HUES6 (cell line): ENCODE data around the gene COL6A3.

Experiments
- H3K27ac ChIP-seq: 2 replicates; pipeline ENCODE4 v1.7.0; 2013; ENCODE audit warnings: low read depth, mild to moderate bottlenecking, low read length, inconsistent platforms
- H3K27me3 ChIP-seq: 2 replicates; pipeline ENCODE4 v1.6.1; 2013; ENCODE audit warnings: low read length; ENCODE audit not compliant: control insufficient read depth, insufficient read depth
- H3K36me3 ChIP-seq: 2 replicates; pipeline ENCODE4 v1.6.1; 2013; ENCODE audit warnings: low read length; ENCODE audit not compliant: control insufficient read depth, insufficient read depth
- H3K4me1 ChIP-seq: 2 replicates; pipeline ENCODE4 v1.6.1; 2013; ENCODE audit warnings: low read length; ENCODE audit not compliant: control insufficient read depth, insufficient read depth
- H3K4me3 ChIP-seq: 2 replicates; pipeline ENCODE4 v1.5.1; 2013; ENCODE audit warnings: low read depth, low read length
- H3K9ac ChIP-seq: one replicate; pipeline ENCODE4 v1.6.1; 2013; ENCODE audit warnings: mild to moderate bottlenecking, low read length
- H3K9me3 ChIP-seq: 2 replicates; pipeline ENCODE4 v1.6.1; 2013; ENCODE audit warnings: low read depth, low read length; ENCODE audit not compliant: control insufficient read depth, insufficient read depth

The COL6A3 gene

GRCh38 chr2:237400199-237400598, 13.8 kb downstream of the COL6A3 start:
- no peaks in the 10 kb centered on the region for H3K9me3 ChIP-seq
- H3K36me3 ChIP-seq, result no peaks in the 10 kb centered on the region
- no peak overlapping the region for H3K9ac ChIP-seq
- no peaks in the 10 kb centered on the region for H3K4me1 ChIP-seq
- H3K27me3 ChIP-seq, result peaks cover 9% of the 10 kb centered on the region
- no peak overlapping the region for H3K4me3 ChIP-seq
- H3K27ac ChIP-seq, result no peak overlapping the region

GRCh38 chr2:237397072-237397471, 16.9 kb downstream of the COL6A3 start:
- Histone ChIP-seq H3K9ac (no peak overlapping the region), H3K4me1 (no peaks in the 10 kb centered on the region), H3K4me3 (no peak overlapping the region), H3K9me3 (no peaks in the 10 kb centered on the region), H3K27ac (no peak overlapping the region), H3K36me3 (no peaks in the 10 kb centered on the region), H3K27me3 (peaks cover 9% of the 10 kb centered on the region)

DNA sequence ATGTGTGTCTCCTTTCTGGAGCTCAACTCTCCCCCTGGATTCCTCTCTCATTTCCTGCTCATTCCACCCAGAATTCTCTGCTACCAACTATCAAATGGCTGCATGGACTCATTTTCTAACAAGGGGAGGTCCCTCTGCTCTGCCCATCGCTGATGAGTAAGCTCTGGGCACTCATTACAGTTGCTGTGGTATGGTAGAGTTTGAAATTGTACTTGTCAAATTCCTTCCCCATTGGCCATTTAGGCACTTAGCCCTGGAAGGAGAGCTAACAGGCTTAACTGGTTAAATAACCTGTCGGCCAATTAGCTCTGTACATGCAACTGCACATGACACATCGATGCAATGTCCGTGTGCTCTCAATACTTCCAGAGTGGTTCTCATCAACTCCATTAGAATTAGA, 20.4 kb downstream of the COL6A3 start:
- H3K4me1 ChIP-seq, result no peaks in the 10 kb centered on the region
- peaks cover 9% of the 10 kb centered on the region for H3K27me3 ChIP-seq
- no peak overlapping the region for H3K27ac ChIP-seq
- H3K9me3 ChIP-seq, result no peaks in the 10 kb centered on the region
- H3K36me3 ChIP-seq, result no peaks in the 10 kb centered on the region
- H3K4me3 ChIP-seq, result no peak overlapping the region
- no peak overlapping the region for H3K9ac ChIP-seq

GRCh38 chr2:237392186-237392585, 21.8 kb downstream of the COL6A3 start:
- Histone ChIP-seq H3K36me3 (no peaks in the 10 kb centered on the region), H3K27ac (no peak overlapping the region), H3K4me3 (no peak overlapping the region), H3K9me3 (no peaks in the 10 kb centered on the region), H3K27me3 (peaks cover 9% of the 10 kb centered on the region), H3K9ac (no peak overlapping the region), H3K4me1 (no peaks in the 10 kb centered on the region)

DNA sequence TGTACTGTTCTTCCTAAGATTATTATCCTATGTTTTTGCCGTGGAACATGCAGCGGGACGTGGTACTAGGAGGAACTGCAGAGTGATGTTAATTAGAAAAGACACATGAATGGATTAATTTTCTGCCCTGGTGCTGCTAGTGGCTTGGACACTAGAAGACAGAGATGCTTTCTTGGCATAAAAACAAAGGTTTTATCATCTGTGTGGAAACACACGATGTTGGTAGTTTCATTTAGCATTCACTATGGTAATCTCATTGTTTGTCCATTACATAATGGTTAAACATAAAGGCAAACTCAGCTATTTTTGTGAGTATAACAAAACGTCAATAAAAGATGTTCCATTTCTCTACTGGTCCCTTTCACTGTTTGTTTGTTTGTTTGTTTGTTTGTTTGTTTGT, 22.8 kb downstream of the COL6A3 start:
- H3K36me3 ChIP-seq, result no peaks in the 10 kb centered on the region
- H3K27ac ChIP-seq, result no peak overlapping the region
- H3K9me3 ChIP-seq, result no peaks in the 10 kb centered on the region
- no peaks in the 10 kb centered on the region for H3K27me3 ChIP-seq
- no peak overlapping the region for H3K4me3 ChIP-seq
- no peak overlapping the region for H3K9ac ChIP-seq
- H3K4me1 ChIP-seq, result no peaks in the 10 kb centered on the region

DNA sequence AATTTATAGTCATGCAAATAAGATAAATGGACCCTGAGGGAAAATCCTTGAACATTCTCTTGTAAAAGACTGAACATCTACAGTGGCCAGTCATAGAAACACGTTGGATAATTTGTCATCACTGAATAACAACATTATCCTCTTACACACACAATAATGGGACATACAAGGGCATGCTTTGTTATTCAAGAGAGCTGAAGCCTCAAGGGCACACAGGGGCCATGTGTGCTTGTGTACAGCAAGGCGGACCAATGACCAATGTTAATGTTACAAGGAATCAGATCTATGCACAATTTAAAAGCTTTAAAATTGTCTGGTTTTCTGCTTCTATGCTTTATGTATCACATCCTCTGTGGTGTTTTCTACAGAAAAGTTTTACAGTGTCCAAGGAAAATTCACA, 23.7 kb downstream of the COL6A3 start:
- H3K4me3 ChIP-seq, result no peak overlapping the region
- no peaks in the 10 kb centered on the region for H3K9me3 ChIP-seq
- H3K36me3 ChIP-seq, result no peaks in the 10 kb centered on the region
- H3K27me3 ChIP-seq, result no peaks in the 10 kb centered on the region
- H3K4me1 ChIP-seq, result no peaks in the 10 kb centered on the region
- no peak overlapping the region for H3K9ac ChIP-seq
- H3K27ac ChIP-seq, result no peak overlapping the region

DNA sequence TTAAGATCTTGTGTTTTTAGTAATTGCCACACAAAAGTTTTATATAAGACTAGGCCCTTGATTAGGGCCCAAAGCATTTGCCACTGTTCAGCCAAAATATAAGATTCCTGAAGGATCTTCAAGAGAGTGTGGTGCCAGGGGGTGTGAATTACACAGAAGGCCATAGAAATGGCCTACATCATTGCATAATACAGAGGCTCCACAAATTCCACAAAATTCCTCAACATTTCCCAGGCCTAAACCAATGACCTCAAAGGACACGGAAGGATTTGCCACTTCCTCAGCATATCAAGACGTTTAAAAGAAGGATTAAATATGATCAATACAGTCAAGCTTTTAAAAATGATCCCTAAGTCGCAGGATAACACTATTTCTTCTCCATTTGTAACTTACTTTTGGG, 24.1 kb downstream of the COL6A3 start:
- Histone ChIP-seq H3K27ac (no peak overlapping the region), H3K9ac (no peak overlapping the region), H3K4me1 (no peaks in the 10 kb centered on the region), H3K36me3 (no peaks in the 10 kb centered on the region), H3K27me3 (no peaks in the 10 kb centered on the region), H3K9me3 (no peaks in the 10 kb centered on the region), H3K4me3 (no peak overlapping the region)

DNA sequence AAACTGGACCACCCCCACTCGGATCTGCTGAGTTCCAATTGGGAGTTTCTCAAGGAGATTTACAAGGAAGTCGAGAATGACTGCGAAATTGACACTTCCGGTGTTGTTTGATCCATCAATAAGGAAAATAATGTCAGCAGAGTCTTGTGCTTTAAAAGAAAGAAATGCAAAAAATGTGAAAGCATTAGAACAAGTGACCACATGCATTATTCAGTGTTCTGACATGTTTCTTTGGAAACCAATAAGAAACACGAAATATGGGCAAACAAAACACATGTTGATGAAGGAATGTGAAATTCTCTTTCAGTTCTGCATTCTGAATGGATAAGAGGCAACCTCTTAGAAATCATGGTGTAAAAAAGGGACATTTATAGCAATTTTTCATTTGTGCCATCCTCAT, 25.9 kb downstream of the COL6A3 start:
- H3K27ac ChIP-seq, result no peak overlapping the region
- H3K4me3 ChIP-seq, result no peak overlapping the region
- H3K36me3 ChIP-seq, result no peaks in the 10 kb centered on the region
- no peaks in the 10 kb centered on the region for H3K27me3 ChIP-seq
- no peak overlapping the region for H3K9ac ChIP-seq
- H3K9me3 ChIP-seq, result no peaks in the 10 kb centered on the region
- H3K4me1 ChIP-seq, result no peaks in the 10 kb centered on the region

DNA sequence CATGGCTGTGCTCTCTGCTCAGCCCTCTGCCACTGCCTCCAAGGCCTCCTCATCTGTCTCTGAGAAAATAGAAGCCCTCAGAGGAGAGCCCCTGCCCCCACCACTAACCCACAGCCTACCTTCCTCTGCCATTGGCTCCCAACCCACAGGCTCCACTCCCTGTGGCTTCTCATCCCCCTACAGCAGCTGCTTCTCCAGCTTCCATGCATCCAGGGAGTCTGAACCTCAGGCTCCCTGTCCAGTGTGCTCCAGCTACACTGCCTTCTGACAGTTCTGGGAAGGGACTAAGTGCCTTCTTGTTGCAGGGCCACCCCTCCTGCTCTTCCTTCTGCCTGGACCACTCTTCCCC, 29.3 kb downstream of the COL6A3 start:
- no peaks in the 10 kb centered on the region for H3K9me3 ChIP-seq
- no peaks in the 10 kb centered on the region for H3K4me1 ChIP-seq
- no peaks in the 10 kb centered on the region for H3K27me3 ChIP-seq
- H3K9ac ChIP-seq, result no peak overlapping the region
- no peaks in the 10 kb centered on the region for H3K36me3 ChIP-seq
- no peak overlapping the region for H3K27ac ChIP-seq
- no peak overlapping the region for H3K4me3 ChIP-seq

DNA sequence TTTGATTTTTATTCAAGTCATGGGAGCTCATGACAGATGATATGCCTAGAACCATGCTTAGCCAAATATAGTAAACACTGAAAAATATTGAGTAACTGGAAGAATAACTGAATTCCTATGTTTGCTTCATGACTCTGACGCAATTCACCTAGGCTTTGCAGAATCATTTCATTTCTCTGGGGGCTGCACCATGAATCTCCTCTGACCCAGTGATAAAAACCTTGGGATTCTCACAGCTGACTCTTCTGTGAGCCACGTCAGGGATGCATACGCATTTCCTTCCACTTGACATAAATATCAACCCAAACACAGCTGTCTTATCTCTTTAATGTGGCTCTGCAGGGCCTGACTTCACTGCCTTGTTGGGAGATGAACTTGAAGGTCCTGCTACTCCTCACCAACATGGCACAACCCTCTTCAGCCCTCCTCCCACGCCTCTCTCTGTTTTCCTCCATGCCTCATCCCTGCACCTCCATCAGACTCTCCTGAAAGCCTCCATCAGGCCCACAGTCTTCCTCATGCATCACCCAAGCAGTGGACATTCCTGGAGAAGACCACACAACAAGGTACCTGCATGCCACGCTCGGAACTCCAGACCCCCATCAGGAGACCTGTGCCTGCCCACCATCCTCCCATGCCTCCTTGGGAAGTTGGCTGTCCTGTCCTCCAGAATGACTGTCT, 29.8 kb downstream of the COL6A3 start:
- no peaks in the 10 kb centered on the region for H3K36me3 ChIP-seq
- no peaks in the 10 kb centered on the region for H3K9me3 ChIP-seq
- H3K9ac ChIP-seq, result no peak overlapping the region

DNA sequence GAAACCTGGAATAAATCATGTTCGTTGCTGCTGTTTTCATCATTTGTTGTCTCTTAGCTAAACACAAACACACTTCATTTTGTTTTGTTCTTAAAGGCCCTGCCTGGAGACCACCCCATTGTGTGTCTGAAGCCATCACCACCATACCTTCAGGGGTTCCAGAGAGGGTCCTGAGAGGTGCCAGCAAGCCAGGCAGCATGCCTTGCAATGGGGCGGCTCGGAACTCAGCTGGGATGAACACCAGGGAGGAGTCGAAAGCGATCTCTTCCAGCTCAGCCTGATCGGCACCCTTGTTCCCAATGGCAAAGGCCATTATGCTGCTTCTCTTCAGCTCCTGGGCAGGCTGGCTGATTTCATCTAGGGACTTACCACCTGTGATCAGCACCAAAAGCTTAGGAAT, 33.2 kb downstream of the COL6A3 start:
- Histone ChIP-seq H3K4me1 (no peaks in the 10 kb centered on the region), H3K9ac (no peak overlapping the region), H3K27ac (no peak overlapping the region), H3K36me3 (no peaks in the 10 kb centered on the region), H3K9me3 (no peaks in the 10 kb centered on the region), H3K4me3 (no peak overlapping the region), H3K27me3 (no peaks in the 10 kb centered on the region)

More for the DNA sequence above, 29.8 kb downstream of the COL6A3 start:
- no peaks in the 10 kb centered on the region for H3K4me1 ChIP-seq
- no peak overlapping the region for H3K4me3 ChIP-seq
- H3K27me3 ChIP-seq, result no peaks in the 10 kb centered on the region
- no peak overlapping the region for H3K27ac ChIP-seq

DNA sequence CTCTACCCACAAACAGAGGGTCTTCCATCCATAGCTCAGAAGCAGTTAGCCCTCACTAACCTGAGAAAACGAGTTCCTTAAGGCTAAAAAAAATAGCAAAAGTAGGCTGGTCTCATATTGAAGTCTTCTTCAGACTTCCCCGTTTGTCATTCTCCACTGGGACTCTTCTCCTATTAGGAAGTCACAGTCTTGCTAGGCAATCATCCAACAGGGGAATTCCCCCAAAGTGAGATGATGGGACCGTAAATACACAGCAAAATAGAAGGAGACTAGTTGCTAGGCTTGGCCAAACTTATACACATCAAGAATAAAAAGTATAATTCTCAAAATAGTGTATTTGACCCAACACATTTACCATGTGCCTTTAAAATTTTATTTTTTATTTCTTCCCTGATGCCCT, 34.3 kb downstream of the COL6A3 start:
- H3K9ac ChIP-seq, result no peak overlapping the region
- H3K4me1 ChIP-seq, result no peaks in the 10 kb centered on the region
- no peak overlapping the region for H3K27ac ChIP-seq
- H3K9me3 ChIP-seq, result no peaks in the 10 kb centered on the region
- H3K36me3 ChIP-seq, result no peaks in the 10 kb centered on the region
- H3K4me3 ChIP-seq, result no peak overlapping the region
- no peaks in the 10 kb centered on the region for H3K27me3 ChIP-seq
